AML-193 (cell line): ENCODE results near the gene LRRC8E.
"Not testable (repeated sequence)": the region's sequence is repeated elsewhere in the genome, so short reads cannot be mapped to it uniquely, and the experiment has no call there.

ENCODE experiments used
- DNase-seq, 2 experiments: peaks; one replicate each; lab custom pipeline; 2025; lab: John Stamatoyannopoulos, UW

LRRC8E gene

GRCh38 chr19:7887408-7888144 is 734 bp upstream of the LRRC8E start:
- DNase-seq, result no peak

GRCh38 chr19:7888826-7889217 is 512 bp downstream of the LRRC8E start:
- no peak for DNase-seq

- not testable (repeated sequence) for DNase-seq
Measured at GRCh38 chr19:7893362-7894101, 5.2 kb downstream of the LRRC8E start.

GRCh38 chr19:7894612-7895309 is 6.5 kb downstream of the LRRC8E start:
- DNase-seq, result no peak

GRCh38 chr19:7895565-7895964 is 7.3 kb downstream of the LRRC8E start:
- DNase-seq, result no peak

- no peak for DNase-seq
Measured at GRCh38 chr19:7897292-7897691, 9.0 kb downstream of the LRRC8E start.

GRCh38 chr19:7898967-7899366 is 10.7 kb downstream of the LRRC8E start:
- DNase-seq, result no peak

GRCh38 chr19:7899751-7900378 is 11.6 kb downstream of the LRRC8E start:
- no peak for DNase-seq

- no peak for DNase-seq
Measured at GRCh38 chr19:7900401-7900870, 12.1 kb downstream of the LRRC8E start.

GRCh38 chr19:7900931-7901330 is 12.6 kb downstream of the LRRC8E start:
- DNase-seq, result no peak

- no peak for DNase-seq
Measured at GRCh38 chr19:7901337-7901736, 13.0 kb downstream of the LRRC8E start.

GRCh38 chr19:7902796-7903243 is 14.5 kb downstream of the LRRC8E start:
- no peak for DNase-seq

GRCh38 chr19:7903244-7904073 is 15.1 kb downstream of the LRRC8E start, which contains the start of gene MAP2K7:
Gene MAP2K7 (plus strand): TSS chr19:7903877. CDS start chr19:7903945, 68 bp downstream.
- peak; percentile 97 for DNase-seq

- no peak for DNase-seq
Measured at GRCh38 chr19:7904074-7905020, 16.0 kb downstream of the LRRC8E start.

- no peak for DNase-seq
Measured at GRCh38 chr19:7905268-7905667, 17.0 kb downstream of the LRRC8E start.

GRCh38 chr19:7905859-7906258 is 17.5 kb downstream of the LRRC8E start:
- DNase-seq, result no peak

- DNase-seq, result no peak
Measured at GRCh38 chr19:7907122-7907521, 18.8 kb downstream of the LRRC8E start.

GRCh38 chr19:7907544-7907943 is 19.2 kb downstream of the LRRC8E start:
- no peak for DNase-seq

- no peak for DNase-seq
Measured at GRCh38 chr19:7908078-7908699, 19.9 kb downstream of the LRRC8E start.
